Urinary bladder (tissue), 4 donors: Measurements from ENCODE around the gene RAB3IP. TPM values are rescaled to one million over a fixed set of nuclear protein-coding genes. Genes with fewer than 3 reads are reported as not detected.
"Not testable (repeated sequence)": the region's sequence is repeated elsewhere in the genome, so short reads cannot be mapped to it uniquely, and the experiment has no call there.

ENCODE experiments used
- DNase-seq: peaks from one replicate; pipeline ENCODE4 v3.0.0-alpha.2; 2015; ENCODE audit errors: extremely low spot score
- H3K27ac ChIP-seq: one replicate; pipeline ENCODE4 v1.5.1; 2013; ENCODE audit warnings: low read depth, mild to moderate bottlenecking, moderate library complexity
- H3K36me3 ChIP-seq: one replicate; pipeline ENCODE4 v1.6.1; 2013; ENCODE audit warnings: mild to moderate bottlenecking, moderate library complexity; ENCODE audit not compliant: insufficient read depth
- H3K4me1 ChIP-seq: one replicate; pipeline ENCODE4 v1.6.1; 2013; ENCODE audit warnings: mild to moderate bottlenecking, moderate library complexity; ENCODE audit not compliant: insufficient read depth
- H3K4me3 ChIP-seq: one replicate; pipeline ENCODE4 v1.5.1; 2013; ENCODE audit warnings: low read depth, low read length
- WGBS: extraction: QIAGEN DNeasy Blood & Tissue Kit; methylation state at CpG from one replicate; pipeline ENCODE4 v1.1.7; 2013; 5-methylcytosine and 5-hydroxymethylcytosine counted together
- polyA plus RNA-seq: library from polyadenylated mRNA; stranded (reverse); fragments of 200-250 nt; gene quantifications from one replicate; pipeline ENCODE4 v1.2.3, GENCODE V29; 2013
- total RNA-seq: library from RNA; depleted of rRNA; stranded (reverse); fragments of >200 nt; gene quantifications from one replicate; pipeline ENCODE4 v1.2.3, GENCODE V29; 2014
- donor health status: healthy with polysubstance abuse.
- donor health status: healthy.

The RAB3IP gene
- total and polyA plus RNA-seq, 2 donors: 3.8 to 19.5 TPM

GRCh38 chr12:69720750-69721149 lies 17.9 kb upstream of the RAB3IP start:
- DNase-seq: no peak
- H3K36me3 ChIP-seq: no peaks in the 10 kb centered on the region
- H3K4me1 ChIP-seq: no peaks in the 10 kb centered on the region
- H3K27ac ChIP-seq: no peak overlapping the region
- no peak overlapping the region for H3K4me3 ChIP-seq
- 70% methylated on average over 3 of the region's 3 CpGs for WGBS

- Histone ChIP-seq H3K4me3 (no peak overlapping the region), H3K36me3 (no peaks in the 10 kb centered on the region), H3K4me1 (no peaks in the 10 kb centered on the region), H3K27ac (no peak overlapping the region)
- 76% methylated on average over 4 of the region's 4 CpGs for WGBS
- no peak for DNase-seq
Observed at GRCh38 chr12:69726922-69727321, 11.7 kb upstream of the RAB3IP start.

- no peak for DNase-seq
- no peak overlapping the region for H3K27ac ChIP-seq
- H3K4me1 ChIP-seq: no peaks in the 10 kb centered on the region
- no peaks in the 10 kb centered on the region for H3K36me3 ChIP-seq
- H3K4me3 ChIP-seq: no peak overlapping the region
- WGBS: 67% methylated on average over 1 of the region's 1 CpG
Observed at GRCh38 chr12:69732088-69732487, 6.6 kb upstream of the RAB3IP start.

- whole genome bisulfite sequencing: 78% methylated on average over 1 of the region's 1 CpG
- DNase-seq: no peak
- Histone ChIP-seq H3K4me3 (no peak overlapping the region), H3K27ac (no peak overlapping the region), H3K4me1 (no peaks in the 10 kb centered on the region), H3K36me3 (no peaks in the 10 kb centered on the region)
Observed at GRCh38 chr12:69733638-69734037, 5.0 kb upstream of the RAB3IP start.

- under 1% methylated on average over 66 of the region's 66 CpGs for WGBS
- H3K4me1 ChIP-seq: no peaks in the 10 kb centered on the region
- DNase-seq: peak; percentile 21
- peak overlapping the region; percentile 88 for H3K27ac ChIP-seq
- no peaks in the 10 kb centered on the region for H3K36me3 ChIP-seq
- H3K4me3 ChIP-seq: peak overlapping the region; percentile 88
Observed at GRCh38 chr12:69739287-69740191, 879 bp downstream of the RAB3IP start.

- Histone ChIP-seq H3K36me3 (no peaks in the 10 kb centered on the region), H3K27ac (no peak overlapping the region), H3K4me3 (no peak overlapping the region), H3K4me1 (no peaks in the 10 kb centered on the region)
- no peak for DNase-seq
- WGBS: 93% methylated on average over 4 of the region's 4 CpGs
Observed at GRCh38 chr12:69744109-69744508, 5.4 kb downstream of the RAB3IP start.

GRCh38 chr12:69751476-69751875 lies 12.8 kb downstream of the RAB3IP start:
- WGBS: 67% methylated on average over 1 of the region's 1 CpG
- H3K4me1 ChIP-seq: no peaks in the 10 kb centered on the region
- no peak overlapping the region for H3K27ac ChIP-seq
- no peak overlapping the region for H3K4me3 ChIP-seq
- peaks cover 1% of the 10 kb centered on the region for H3K36me3 ChIP-seq
- no peak for DNase-seq

- no peak for DNase-seq
- Histone ChIP-seq H3K36me3 (peaks cover 1% of the 10 kb centered on the region), H3K4me3 (no peak overlapping the region), H3K27ac (no peak overlapping the region), H3K4me1 (no peaks in the 10 kb centered on the region)
- 92% methylated on average over 5 of the region's 5 CpGs for WGBS
Observed at GRCh38 chr12:69755302-69755701, 16.6 kb downstream of the RAB3IP start.

GRCh38 chr12:69756088-69756755 lies 17.6 kb downstream of the RAB3IP start:
- WGBS: 72% methylated on average over 6 of the region's 6 CpGs
- H3K4me3 ChIP-seq: no peak overlapping the region
- no peak for DNase-seq
- H3K4me1 ChIP-seq: no peaks in the 10 kb centered on the region
- H3K27ac ChIP-seq: no peak overlapping the region
- peaks cover 1% of the 10 kb centered on the region for H3K36me3 ChIP-seq

- WGBS: 83% methylated on average over 2 of the region's 2 CpGs
- H3K27ac ChIP-seq: no peak overlapping the region
- DNase-seq: no peak
- peaks cover 1% of the 10 kb centered on the region for H3K36me3 ChIP-seq
- H3K4me1 ChIP-seq: no peaks in the 10 kb centered on the region
- H3K4me3 ChIP-seq: no peak overlapping the region
Observed at GRCh38 chr12:69758105-69758504, 19.4 kb downstream of the RAB3IP start.

GRCh38 chr12:69759581-69759980 lies 20.9 kb downstream of the RAB3IP start:
- H3K4me3 ChIP-seq, DNase-seq, H3K4me1 ChIP-seq, H3K27ac ChIP-seq, H3K36me3 ChIP-seq: not testable (repeated sequence)
- 95% methylated on average over 35 of the region's 39 CpGs for WGBS

- no peaks in the 10 kb centered on the region for H3K4me1 ChIP-seq
- no peak overlapping the region for H3K4me3 ChIP-seq
- 94% methylated on average over 3 of the region's 3 CpGs for WGBS
- DNase-seq: no peak
- H3K27ac ChIP-seq: no peak overlapping the region
- peaks cover 3% of the 10 kb centered on the region for H3K36me3 ChIP-seq
Observed at GRCh38 chr12:69765515-69765914, 26.9 kb downstream of the RAB3IP start.

GRCh38 chr12:69766260-69766659 lies 27.6 kb downstream of the RAB3IP start:
- Histone ChIP-seq H3K36me3 (peaks cover 3% of the 10 kb centered on the region), H3K4me3 (no peak overlapping the region), H3K4me1 (no peaks in the 10 kb centered on the region), H3K27ac (no peak overlapping the region)
- 93% methylated on average over 6 of the region's 6 CpGs for WGBS
- no peak for DNase-seq

- Histone ChIP-seq H3K27ac (no peak overlapping the region), H3K36me3 (no peaks in the 10 kb centered on the region), H3K4me1 (no peaks in the 10 kb centered on the region), H3K4me3 (no peak overlapping the region)
- 54% methylated on average over 7 of the region's 7 CpGs for WGBS
- DNase-seq: no peak
Observed at GRCh38 chr12:69779928-69780327, 41.3 kb downstream of the RAB3IP start.
